NCI-H2029 treated with DMSO at 0.1 percent for 48 hours (cell line): ENCODE measurements around the gene TSACC.

Source experiments
- DNase-seq: peaks from one replicate; lab custom pipeline; 2025; lab: John Stamatoyannopoulos, UW

Gene TSACC

DNA sequence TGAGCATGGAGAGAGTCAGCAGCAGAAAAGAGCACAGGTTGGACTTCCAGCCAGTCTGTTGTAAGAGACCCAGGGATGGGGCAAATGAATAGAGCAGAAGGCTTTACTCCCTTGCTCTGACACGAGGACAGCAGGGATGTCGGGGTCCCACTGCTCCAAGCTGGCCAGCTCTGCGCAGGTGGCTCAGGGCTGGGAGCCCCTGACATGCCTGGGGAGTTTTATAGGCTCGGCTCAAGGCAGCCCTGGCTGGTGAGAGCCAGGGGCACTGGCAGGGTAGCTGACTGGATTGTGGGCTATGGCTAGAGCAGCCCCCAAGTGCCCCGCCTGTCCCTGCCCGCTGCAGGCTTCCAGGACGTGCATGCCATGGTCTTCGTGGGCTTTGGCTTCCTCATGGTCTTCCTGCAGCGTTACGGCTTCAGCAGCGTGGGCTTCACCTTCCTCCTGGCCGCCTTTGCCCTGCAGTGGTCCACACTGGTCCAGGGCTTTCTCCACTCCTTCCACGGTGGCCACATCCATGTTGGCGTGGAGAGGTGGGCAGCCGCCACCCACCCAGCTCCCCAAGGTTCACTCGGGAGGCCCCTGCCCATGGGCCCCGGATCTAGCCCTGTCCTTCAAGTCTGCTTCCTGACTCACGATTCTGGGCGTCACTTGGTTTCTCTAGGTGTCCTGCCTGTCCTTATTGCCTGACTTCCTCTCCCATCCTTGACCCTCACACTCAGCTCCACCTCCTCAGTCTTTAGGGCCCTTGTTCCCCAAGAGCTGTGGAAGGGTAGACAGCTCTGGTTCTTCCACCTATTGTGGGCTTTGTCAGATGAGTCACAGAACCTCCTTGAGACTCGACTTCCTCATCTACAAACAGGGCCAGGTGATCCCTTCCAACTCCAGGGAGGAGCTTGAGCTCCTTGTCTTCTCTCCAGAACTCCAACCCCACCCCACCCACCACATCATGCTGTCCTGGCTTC is 38.9 kb downstream of the TSACC start:
- DNase-seq, result no peak

- DNase-seq, result no peak
Measured at GRCh38 chr1:156378557-156378956, 40.2 kb downstream of the TSACC start.

DNA sequence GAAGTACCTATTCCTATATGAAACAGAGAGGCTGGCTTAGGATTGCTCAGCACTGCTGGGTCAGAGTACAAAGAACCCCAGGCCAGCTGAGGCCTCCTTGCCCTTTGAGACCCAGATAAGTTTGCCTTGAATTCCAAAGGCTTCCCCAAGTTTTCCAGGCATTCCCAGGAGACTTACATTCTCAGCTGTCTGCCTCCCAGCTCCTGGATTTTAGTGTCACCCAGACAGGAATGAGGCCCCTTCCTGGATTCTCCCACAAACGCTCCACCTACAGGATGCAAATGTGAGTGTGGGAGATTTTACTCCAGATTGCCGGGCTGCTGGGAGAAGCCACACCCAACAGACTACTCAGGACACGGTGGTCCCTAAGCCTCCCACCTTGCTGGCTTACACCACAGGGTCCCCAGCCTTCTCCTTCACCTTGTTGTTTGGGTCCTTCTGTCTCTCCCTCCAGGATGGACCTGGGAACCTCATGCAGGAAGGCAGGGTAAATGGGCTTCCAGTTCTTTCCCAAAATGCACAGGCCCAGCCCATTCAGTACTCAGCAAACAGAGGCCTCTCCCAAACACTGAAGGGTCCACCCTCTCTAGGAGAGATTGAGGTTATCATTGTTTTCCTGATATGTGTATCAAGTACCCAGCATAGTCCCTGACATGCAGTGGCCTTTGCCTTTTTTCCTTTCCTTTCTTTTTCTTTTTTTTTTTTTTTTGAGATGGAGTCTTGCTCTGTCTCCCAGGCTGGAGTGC is 41.3 kb downstream of the TSACC start:
- no peak for DNase-seq

DNA sequence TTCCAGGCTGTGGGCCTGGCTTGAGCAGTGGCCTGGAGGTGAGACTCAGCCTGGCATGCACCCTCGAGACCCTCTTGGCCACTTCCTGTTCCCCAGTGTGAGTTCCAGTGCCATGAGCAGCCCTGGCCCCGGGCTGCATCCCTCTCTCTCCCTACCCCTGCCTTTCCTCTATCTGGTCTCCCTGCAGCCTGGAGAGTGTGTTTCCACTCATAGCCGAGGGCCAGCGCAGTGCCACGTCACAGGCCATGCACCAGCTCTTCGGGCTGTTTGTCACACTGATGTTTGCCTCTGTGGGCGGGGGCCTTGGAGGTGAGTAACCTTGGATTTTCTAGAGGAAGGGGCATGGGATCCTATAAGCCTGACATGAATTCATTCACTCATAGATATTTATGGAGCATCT is 44.2 kb downstream of the TSACC start:
- no peak for DNase-seq

- DNase-seq, result peak; percentile 4
Measured at GRCh38 chr1:156383023-156383422, 44.7 kb downstream of the TSACC start.

GRCh38 chr1:156384007-156384406 is 45.7 kb downstream of the TSACC start:
- DNase-seq, result no peak

DNA sequence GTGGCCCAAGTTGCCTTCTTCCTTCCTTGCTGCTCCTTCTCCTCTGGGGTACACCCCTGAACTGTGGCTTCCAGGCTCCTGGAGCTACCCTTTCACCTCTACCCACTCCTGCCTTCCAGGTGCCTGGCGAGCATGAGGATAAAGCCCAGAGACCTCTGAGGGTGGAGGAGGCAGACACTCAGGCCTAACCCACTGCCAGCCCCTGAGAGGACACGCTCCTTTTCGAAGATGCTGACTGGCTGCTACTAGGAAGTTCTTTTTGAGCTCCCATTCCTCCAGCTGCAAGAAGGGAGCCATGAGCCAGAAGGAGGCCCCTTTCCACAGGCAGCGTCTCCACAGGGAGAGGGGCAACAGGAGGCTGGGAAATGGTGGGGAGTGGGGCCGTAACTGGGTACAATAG is 46.3 kb downstream of the TSACC start:
- DNase-seq, result no peak

DNA sequence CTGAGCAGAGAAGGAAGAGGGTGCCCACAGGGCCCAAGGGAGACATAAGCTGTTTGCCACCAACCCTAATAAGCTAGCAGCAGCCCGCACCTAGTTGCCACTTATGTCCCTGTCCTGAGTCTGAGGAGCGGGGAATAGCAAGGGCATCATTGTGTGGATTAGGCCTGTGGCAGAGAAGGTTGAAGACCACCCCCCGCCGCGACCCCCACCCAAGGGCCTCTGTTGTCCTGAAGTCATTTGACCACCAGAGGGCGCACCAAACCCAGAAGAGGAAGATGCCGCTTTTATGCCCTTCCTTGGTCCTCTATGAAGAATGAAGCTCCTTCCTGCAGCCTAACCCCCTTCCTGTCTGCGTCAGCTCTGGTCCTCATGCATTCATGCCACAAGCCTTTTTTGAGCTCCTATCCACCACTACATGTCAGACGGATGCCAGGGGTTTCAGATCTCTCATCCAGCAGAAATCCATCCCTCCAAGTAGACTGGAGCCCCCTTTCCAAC is 47.3 kb downstream of the TSACC start:
- peak; percentile 48 for DNase-seq

DNA sequence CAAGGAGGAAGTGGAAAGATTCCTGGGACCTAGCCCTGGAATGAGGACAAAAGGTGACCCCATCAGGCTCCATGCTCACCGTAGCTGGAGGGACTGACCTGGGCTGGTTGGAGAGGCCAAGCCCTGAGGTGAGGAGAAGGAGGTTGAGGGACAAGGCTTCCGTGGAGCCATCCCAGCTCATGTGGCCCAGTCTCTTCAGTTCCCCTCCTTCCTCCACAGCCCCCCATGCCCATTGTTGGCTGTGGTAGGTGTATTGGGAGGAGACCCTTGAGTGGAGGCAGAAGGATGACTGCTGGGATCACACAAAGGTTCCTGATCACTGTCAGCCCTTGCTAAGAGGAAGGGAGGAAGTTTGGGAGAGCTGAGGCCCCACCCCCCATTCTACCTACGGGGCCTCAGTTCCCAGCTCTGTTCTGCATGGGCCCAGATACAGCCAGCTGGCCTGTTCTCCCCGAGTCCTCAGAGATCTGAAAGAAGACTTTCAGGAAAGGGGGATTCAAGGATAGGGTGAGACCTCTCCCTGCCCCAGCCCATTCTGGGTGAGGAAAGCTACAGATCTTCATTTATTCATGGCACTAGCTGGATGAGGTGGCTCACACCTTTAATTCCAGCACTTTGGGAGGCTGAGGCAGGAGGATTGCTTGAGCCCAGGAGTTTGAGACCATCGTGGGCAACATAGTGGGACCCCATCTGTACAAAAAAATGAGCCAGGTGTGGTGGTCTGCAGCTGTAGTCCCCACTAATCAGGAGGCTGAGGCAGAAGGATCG is 48.0 kb downstream of the TSACC start:
- no peak for DNase-seq

GRCh38 chr1:156386949-156387869 is 48.9 kb downstream of the TSACC start:
- DNase-seq, result no peak

DNA sequence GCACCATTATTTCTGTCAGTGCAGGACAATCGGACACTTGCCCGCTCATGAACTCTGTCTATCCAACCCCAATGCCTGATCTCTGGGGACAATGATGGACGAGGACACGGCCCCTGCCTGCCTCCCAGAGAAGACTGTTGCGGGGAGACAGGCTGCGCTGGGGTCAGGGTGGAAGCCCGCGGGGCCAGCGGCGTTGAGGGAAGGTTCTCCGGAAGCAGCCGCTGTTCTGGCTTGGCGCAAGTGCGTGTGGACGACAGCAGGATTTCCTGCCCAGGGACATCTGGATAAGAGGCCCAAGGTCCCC is 49.5 kb downstream of the TSACC start:
- no peak for DNase-seq

DNA sequence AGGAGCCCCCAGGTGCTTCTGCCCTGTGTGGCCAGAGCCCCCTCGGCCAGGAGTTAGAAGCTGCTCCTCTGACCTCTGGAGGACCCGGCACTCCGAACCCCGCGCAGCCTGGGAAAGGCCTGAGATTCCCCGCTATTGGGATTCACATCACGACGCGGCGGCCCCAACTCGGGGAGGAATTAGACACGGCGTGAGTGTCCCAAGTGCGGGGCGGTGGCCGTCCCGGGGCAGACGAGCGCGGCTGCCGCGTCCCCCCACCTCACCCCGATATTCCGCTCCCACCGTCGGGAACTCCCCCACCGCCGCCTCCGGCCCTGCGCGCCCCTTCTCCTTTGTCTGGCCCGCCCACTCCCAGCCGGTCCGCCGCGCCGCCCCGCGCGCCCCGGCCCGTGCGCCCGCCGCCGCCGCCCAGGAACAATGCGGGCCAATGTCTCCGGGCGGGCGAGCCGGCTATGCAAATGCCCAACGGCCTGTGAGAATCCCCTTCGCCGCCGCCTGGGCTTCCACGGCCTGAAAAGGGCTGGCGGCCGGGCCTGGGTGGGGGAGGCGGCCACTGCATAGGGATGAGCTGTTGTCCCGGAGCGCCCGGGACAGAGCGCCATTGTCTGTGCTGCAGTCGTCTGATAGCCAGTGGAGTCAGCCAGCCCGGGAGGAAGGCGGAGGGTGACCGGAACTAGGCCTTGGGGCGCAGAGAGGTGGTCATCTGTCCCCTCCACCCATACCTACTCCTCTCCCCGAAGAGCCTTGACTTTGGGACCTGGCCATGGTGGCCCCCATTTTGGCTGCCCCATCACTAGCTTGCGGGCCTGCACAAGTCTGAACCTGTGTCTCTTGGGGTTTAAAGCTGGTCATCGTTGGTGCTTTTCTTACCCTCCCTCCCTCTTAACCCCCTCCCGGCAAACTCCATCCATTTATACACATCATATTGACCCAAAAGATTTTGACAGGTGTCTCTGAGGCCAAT is 50.1 kb downstream of the TSACC start:
- DNase-seq, result no peak

DNA sequence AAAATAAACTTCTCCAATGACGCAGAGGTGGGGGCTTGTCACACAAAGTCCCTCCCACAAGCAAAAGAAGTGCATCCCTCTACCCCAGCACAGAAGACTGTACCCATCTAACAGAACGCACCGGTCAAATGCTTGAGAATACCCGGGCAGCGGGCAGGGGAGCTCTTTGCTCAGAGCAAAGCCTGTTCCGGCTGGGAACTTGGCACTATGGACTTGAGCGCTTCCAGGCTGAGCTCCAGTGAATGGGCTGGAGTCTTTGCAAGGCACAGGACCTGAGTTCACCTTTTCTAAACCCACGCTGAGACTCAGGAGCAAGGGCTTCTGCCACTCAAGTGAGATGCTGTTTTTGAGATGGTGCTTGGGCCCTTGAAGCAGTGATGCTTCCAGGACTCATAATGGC is 51.0 kb downstream of the TSACC start:
- no peak for DNase-seq

GRCh38 chr1:156390469-156391365 is 52.4 kb downstream of the TSACC start:
- DNase-seq, result no peak

DNA sequence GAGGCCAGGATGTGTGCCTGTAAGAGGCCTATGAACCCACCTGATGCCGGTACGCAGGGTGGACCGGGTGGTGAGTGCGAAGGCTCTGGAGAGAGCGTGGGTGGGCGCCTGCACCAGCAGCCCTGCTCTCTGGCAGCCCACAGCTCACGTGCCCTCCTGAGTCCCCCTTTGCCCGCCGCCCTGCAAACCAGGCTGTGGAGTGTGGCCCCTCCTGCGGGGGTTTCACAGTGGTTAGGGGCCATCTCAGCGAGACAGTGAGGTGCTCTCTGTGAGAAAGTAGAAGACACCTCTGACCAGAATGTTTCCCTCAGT is 53.0 kb downstream of the TSACC start:
- DNase-seq, result no peak

DNA sequence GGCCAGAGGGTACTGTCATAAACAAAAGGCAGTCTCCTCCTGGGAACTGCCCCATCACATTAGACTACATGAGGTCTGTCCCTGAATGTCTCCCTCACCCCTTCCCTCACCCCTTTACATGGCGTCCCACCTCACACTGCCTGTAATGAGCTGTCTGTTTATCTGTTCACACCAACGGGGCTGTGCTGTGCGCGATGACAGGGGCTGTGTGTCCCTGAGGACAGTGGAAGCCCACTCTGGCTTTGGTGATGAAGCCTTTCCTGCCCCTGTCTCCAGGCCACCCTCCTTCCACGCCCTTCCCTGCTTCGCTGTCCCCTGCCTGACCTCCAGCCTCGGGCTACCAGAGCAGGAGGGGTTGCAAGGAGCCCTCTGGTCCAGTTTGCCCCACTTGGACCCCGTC is 53.4 kb downstream of the TSACC start:
- DNase-seq, result no peak

GRCh38 chr1:156392452-156392853 is 54.1 kb downstream of the TSACC start:
- DNase-seq, result no peak

GRCh38 chr1:156393095-156393494 is 54.8 kb downstream of the TSACC start:
- no peak for DNase-seq

GRCh38 chr1:156394082-156394481 is 55.8 kb downstream of the TSACC start:
- DNase-seq, result no peak
